HG03103 (cell line): ENCODE data around the gene ITPRIPL1.

Experiments
- ATAC-seq: cut with Tn5 transposase; IDR thresholded peaks from one replicate; pipeline ENCODE4 v1.9.1; 2021; ENCODE audit warnings: low read depth; ENCODE audit not compliant: unreplicated experiment

ITPRIPL1 gene

DNA sequence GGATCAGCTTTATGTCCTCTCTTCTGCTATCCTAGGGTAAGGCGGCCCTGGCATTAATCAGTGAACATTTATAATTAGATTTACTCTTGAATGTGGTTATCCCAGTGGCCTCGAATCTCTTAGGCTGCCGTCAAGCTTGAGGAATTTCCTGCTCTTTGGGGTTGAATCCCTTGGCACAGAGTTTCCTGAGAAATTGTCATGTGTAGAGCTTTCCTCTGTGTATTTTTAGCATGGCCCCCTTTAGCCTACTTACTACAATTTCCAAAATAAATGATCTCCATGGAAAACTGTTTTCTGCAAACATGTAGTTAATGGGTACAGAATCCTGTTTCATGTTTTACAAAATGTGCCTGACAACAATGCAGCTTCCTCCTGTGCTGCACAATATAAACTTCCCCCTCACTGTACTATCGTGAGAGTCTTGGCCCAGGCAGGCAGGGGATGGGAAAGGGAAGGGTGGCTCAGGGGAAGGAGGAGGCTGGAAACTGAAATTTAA lies 28.5 kb downstream of the ITPRIPL1 start:
- no peak for ATAC-seq

GRCh38 chr2:96354492-96354891 lies 29.4 kb downstream of the ITPRIPL1 start:
- no peak for ATAC-seq

DNA sequence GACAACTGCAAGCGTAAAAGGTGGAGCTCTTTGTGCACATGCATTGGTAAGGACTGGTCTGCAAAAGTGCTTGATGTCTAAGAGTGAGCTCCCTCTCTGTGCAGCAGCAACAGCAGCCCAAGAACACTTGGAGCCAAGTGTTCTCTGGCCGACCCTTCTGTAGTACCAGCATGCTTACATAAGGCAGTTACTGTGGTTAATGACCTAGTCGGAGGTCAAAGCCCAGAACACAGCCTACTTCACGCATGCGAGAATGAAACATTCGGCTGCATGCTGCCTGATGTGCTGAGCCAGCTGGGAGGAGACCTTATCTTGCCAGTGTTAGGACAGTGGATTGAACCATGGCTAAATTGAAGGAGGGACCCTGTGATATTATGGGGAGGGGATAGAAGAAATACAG lies 31.8 kb downstream of the ITPRIPL1 start:
- no peak for ATAC-seq

DNA sequence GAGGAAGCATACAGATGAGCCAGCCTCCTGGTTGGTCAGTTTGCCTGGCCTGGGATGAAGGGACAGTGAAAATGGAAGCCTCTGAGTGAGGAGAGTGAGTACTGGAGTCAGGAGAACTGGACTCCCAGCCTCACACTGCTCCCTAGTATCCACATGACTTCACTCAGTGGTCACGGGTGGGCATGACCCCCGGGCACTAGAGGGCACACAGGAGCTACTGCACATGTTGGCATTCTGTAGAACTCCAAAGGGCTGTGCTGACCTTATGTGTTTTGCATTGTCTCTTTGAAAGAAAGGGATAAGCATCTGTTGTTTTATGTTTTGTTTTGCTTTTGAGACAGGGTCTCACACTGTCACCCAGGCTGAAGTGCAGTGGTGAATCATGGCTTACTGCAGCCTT lies 34.2 kb downstream of the ITPRIPL1 start:
- no peak for ATAC-seq

DNA sequence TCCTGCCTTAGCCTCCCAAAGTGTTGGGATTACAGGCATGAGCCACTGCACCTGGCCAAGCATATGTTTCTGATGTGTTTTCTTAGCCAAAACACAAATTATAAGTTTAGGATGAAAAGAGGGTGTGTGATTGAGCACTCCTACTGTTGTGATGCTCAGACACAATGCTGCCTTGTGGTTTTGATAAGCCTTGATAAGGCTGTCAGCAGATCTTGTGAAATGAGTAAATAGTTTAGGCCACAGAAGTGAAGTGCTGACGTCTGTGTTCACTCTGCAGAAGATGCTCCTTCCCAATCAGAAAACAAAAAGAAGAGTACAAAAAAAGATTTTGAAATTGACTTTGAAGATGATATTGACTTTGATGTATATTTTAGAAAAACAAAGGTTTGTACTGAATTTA lies 34.7 kb downstream of the ITPRIPL1 start:
- ATAC-seq: no peak

GRCh38 chr2:96361751-96362150 lies 36.6 kb downstream of the ITPRIPL1 start:
- no peak for ATAC-seq

DNA sequence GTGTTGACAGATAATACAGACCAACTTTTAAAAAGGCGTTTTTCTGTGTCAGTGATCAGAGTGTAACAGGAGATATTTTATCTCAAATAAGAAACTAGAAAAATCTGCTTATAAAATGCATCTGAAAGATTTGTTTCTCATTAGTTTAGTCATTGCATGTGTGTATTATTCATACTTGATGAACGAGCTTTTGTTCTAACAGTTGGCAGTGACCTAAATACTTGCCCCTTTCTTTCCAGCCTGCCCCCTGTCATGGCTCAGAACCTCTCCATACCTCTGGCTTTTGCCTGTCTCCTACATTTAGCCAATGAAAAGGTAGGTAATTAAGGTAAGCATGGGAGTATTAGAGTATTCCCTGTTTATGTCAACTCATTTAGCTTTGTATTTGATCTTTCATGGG lies 44.1 kb downstream of the ITPRIPL1 start:
- no peak for ATAC-seq

- ATAC-seq: no peak
Observed at GRCh38 chr2:96374211-96374951, 49.3 kb downstream of the ITPRIPL1 start.
